Activated CD4-positive, alpha-beta T cell treated with anti-CD3 and anti-CD28 coated beads, Interleukin-2, amount 10 ng/mL, durations not matched to agents 7 days and 5 days (primary cell): ENCODE results near the gene ENO1. TPM values are rescaled to one million over a fixed set of nuclear protein-coding genes. Genes with fewer than 3 reads are reported as not detected.
A peak's percentile ranks its signal among the peaks of the same experiment; 100 is the strongest.

ENCODE experiments used
- CTCF ChIA-PET: fragments of 350-600 bp; sonication (Branson Sonifier 250); formaldehyde crosslinking; loops from one replicate; lab custom pipeline; 2021; ENCODE audit warnings: antibody characterized with exemption; lab: Charles Lee
- POLR2A ChIA-PET: fragments of 350-600 bp; sonication (Branson Sonifier 250); formaldehyde crosslinking; loops from one replicate; lab custom pipeline; 2021; ENCODE audit warnings: antibody characterized with exemption; lab: Charles Lee
- DNase-seq: peaks from one replicate; pipeline ENCODE4 v3.0.0-alpha.2; 2020
- H3K27ac Mint-ChIP-seq: one replicate; pipeline ENCODE4 v1.8.0; 2021; ENCODE audit warnings: mild to moderate bottlenecking, moderate library complexity, mixed read lengths
- H3K27me3 Mint-ChIP-seq: one replicate; pipeline ENCODE4 v1.8.0; 2021; ENCODE audit warnings: mixed read lengths
- H3K36me3 Mint-ChIP-seq: one replicate; pipeline ENCODE4 v1.8.0; 2021; ENCODE audit warnings: low read depth, mixed read lengths
- H3K4me1 Mint-ChIP-seq: one replicate; pipeline ENCODE4 v1.8.0; 2021; ENCODE audit warnings: mixed read lengths
- H3K4me3 Mint-ChIP-seq: one replicate; pipeline ENCODE4 v1.8.0; 2021; ENCODE audit warnings: mild to moderate bottlenecking, moderate library complexity, mixed read lengths
- H3K9me3 Mint-ChIP-seq: one replicate; pipeline ENCODE4 v1.8.0; 2021; ENCODE audit warnings: mixed read lengths
- total RNA-seq, 2 experiments: library from RNA; stranded (reverse); gene quantifications; one replicate each; pipeline ENCODE4 v1.2.3, GENCODE V29; 2021

The ENO1 gene
- total RNA-seq, 2 experiments from 2014 or later, result 1,608 to 1,874 TPM

DNA sequence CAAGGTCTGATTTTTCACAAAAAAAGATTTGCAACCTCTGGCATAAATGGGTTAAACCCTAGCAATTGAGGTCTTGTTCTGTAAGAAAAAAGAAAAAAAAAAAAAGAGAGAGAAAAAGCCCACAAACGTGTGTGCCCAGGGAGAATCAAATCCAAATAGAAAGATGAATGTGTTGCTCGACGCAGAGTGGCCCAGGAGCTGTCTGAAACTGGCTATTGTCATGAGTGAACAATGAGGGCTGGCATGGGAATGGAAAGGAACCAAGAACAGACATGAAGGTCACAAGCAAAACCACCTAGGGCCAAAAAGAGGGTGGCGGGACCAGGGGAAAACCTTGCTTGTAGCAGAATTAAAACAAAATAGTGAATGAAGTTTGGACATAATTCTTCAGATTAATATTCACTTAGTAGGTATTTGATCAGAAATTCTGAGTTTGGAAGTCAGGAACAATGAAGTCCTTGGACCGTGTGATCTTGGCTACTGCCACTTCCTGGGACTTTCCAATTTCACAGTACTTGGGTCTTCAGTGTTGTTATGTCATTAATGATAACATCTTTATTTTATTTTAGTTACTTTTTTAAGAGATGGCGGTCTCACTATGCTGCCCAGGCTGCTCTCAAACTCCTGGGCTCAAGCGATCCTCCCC, 3.1 kb downstream of the ENO1 start:
- Mint-ChIP-seq H3K36me3 (peaks cover 81% of the 10 kb centered on the region), H3K27me3 (no peaks in the 10 kb centered on the region), H3K4me3 (peak overlapping the region; percentile 96), H3K27ac (peak overlapping the region; percentile 98), H3K4me1 (peaks cover 72% of the 10 kb centered on the region), H3K9me3 (no peaks in the 10 kb centered on the region)
- CTCF ChIA-PET, result interaction anchor here (1.5 kb wide), 1 partner anchor 16 kb away, joined by 11 read pairs; no protein-coding TSS in a partner anchor
- POLR2A ChIA-PET, result no interaction called here
- no peak for DNase-seq

DNA sequence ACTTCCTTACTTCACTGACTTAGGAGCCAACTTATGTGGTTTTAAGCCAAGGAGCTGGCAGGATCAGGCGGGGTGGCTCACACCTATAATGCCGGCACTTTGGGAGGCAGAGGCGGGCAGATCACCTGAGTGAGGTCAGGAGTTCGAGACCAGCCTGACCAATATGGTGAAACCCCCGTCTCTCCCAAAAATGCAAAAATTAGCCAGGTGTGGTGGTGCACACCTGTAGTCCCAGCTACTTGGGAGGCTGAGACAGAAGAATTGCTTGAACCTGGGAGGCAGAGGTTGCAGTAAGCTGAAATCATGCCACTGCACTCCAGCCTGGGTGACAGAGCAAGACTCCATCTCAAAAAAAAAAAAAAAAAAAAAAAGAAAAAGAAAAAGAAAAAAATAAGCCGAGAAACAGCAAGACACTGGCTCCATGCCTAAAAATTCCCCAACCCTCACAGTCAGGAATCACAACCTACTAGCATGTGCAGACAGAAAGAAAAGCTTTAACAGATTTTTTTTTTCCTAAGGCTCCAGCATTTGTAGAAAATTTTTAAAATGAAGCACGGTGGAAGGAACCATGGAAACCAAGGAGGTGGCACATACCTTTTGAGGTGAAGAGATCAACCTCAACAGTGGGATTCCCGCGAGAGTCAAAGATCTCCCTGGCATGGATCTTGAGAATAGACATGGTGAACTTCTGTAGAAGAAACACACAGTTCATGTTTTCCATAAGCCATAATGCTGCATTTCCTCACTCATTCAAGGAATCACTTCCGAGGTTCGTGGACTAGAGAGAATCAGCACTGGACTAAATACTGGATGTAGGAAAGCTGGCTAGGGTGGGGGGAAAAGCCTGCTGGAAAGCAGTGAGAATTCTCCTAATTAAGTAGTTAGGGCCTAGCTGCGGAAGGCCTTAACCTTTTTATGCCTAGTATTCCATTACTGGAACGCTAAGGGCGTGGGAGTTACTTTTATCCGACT, 4.0 kb downstream of the ENO1 start:
- Mint-ChIP-seq H3K27ac (peak overlapping the region; percentile 98), H3K27me3 (no peaks in the 10 kb centered on the region), H3K36me3 (peaks cover 87% of the 10 kb centered on the region), H3K4me3 (peak overlapping the region; percentile 96), H3K4me1 (peaks cover 71% of the 10 kb centered on the region), H3K9me3 (no peaks in the 10 kb centered on the region)
- ChIA-PET POLR2A (interaction anchor here (0.6 to 1.4 kb wide), 2 partner anchors 10 to 15 kb away, joined by 4 read pairs; no protein-coding TSS in a partner anchor), CTCF (interaction anchor here (1.0 to 1.5 kb wide), 3 partner anchors 9 to 130 kb away, joined by 3 to 11 read pairs (median 5); no protein-coding TSS in a partner anchor)
- no peak for DNase-seq

DNA sequence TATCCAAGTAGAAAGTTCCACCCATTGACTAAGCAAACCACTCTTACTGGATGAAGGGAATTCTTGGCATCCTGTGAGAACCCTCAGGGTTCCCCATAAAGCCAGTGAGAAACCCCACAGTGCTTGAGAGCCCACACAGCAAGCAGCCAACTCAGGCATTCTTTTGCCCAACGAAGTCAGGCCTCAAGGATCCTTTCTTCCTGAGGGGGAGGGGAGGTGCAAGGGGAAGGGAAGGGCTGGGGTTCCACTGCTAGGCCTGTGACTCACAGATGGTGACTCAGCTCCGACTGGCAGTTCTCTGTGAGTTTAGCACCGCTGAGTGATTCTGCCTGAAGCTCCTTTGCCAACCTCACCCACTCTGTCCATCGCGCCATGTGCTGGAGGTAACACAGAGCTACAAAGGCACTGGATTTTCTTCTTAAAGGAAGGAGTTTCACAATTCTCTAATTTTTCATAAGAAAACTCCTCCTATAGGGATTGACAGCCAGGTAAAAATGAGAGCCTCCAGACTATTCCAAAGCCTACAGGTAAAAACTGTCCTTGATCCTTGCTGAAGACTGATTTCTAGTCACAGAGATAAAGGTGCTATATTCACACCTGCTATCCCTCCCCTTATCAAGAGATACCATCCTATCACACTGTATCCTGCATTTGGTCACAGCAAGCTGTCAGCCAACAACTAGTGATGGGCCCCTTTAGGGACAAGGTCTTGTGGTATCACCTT, 4.8 kb downstream of the ENO1 start:
- ChIA-PET POLR2A (interaction anchor here (0.6 to 1.4 kb wide), 2 partner anchors 9 to 14 kb away, joined by 4 read pairs; no protein-coding TSS in a partner anchor), CTCF (interaction anchor here (0.8 to 1.5 kb wide), 5 partner anchors 9 to 131 kb away, joined by 3 to 11 read pairs (median 5); no protein-coding TSS in a partner anchor)
- peaks cover 74% of the 10 kb centered on the region for H3K4me1 Mint-ChIP-seq
- DNase-seq, result peak; percentile 67
- no peaks in the 10 kb centered on the region for H3K27me3 Mint-ChIP-seq
- no peaks in the 10 kb centered on the region for H3K9me3 Mint-ChIP-seq
- peak overlapping the region; percentile 96 for H3K4me3 Mint-ChIP-seq
- peaks cover 93% of the 10 kb centered on the region for H3K36me3 Mint-ChIP-seq
- H3K27ac Mint-ChIP-seq, result peak overlapping the region; percentile 76

DNA sequence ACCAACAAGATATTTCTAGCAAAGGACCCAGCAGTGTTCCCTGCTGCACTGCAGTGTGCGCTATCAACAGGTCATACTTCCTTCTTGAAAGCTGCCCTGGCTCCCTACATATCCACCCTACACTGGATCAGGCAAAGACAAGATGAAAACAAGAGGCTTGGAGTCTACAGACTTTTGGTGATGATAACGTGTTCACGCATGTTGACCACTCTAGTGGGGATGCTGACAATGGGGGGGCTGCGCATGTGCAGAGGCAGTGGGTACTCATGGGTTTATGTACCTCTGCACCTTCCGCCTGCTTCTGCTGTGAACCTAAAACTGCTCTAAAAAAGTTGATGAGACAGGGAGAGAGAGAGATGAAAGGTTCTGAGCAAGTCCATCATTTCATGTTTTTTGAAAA, 5.5 kb downstream of the ENO1 start:
- H3K4me3 Mint-ChIP-seq, result peak overlapping the region; percentile 96
- H3K27ac Mint-ChIP-seq, result peak overlapping the region; percentile 70
- ChIA-PET CTCF (interaction anchor here (0.8 to 1.4 kb wide), 4 partner anchors 8 to 132 kb away, joined by 3 to 5 read pairs (median 4); no protein-coding TSS in a partner anchor), POLR2A (interaction anchor here (1.4 kb wide), 1 partner anchor 13 kb away, joined by 4 read pairs; no protein-coding TSS in a partner anchor)
- peaks cover 94% of the 10 kb centered on the region for H3K36me3 Mint-ChIP-seq
- H3K4me1 Mint-ChIP-seq, result peaks cover 76% of the 10 kb centered on the region
- no peaks in the 10 kb centered on the region for H3K27me3 Mint-ChIP-seq
- no peaks in the 10 kb centered on the region for H3K9me3 Mint-ChIP-seq
- no peak for DNase-seq

DNA sequence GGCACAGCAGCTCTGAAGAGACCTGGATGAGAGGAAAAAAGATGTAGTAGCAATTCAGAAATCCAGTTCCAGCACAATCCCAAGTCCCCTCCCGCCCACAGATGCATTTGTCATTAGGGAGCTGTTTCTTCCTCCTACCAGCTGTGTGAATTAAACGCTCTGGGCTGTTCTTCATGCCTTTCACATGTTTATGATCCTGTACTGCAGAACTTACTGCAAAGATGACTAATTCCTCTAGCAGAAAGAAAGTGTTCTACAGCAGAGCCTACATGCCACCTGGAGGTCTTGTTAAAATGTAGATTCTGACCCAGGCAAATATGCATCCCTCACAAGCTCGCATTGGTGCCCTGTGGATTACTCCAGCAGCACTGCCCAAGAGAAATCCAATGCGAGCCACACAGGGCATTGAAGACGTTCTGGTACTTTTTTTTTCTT, 6.5 kb downstream of the ENO1 start:
- ChIA-PET POLR2A (interaction anchor here (1.1 kb wide), 1 partner anchor 8 kb away, joined by 4 read pairs; no protein-coding TSS in a partner anchor), CTCF (interaction anchor here (0.9 to 1.5 kb wide), 3 partner anchors 10 to 45 kb away, joined by 3 to 5 read pairs (median 4); no protein-coding TSS in a partner anchor)
- H3K4me3 Mint-ChIP-seq, result peak overlapping the region; percentile 96
- H3K9me3 Mint-ChIP-seq, result no peaks in the 10 kb centered on the region
- no peak for DNase-seq
- H3K4me1 Mint-ChIP-seq, result peaks cover 82% of the 10 kb centered on the region
- H3K36me3 Mint-ChIP-seq, result peaks cover 93% of the 10 kb centered on the region
- H3K27me3 Mint-ChIP-seq, result no peaks in the 10 kb centered on the region
- peak overlapping the region; percentile 69 for H3K27ac Mint-ChIP-seq

DNA sequence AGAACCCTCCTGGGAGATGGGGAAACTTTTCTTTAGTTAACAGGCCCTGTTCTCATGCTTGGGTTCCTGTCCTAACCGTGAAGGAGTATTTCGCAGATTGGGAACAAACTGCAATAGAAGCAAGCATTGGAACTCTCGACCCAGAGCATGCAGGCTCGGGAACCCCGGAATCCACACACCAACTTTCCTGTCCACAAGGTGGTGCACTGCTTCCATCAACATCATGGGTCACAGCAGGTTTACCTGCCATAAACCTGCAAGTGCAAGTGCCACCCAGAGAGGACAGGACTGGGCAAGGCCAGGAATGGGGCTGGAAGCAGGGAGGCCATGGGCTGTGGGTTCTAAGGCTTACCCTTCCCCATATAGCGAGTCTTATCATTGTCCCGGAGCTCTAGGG, 6.9 kb downstream of the ENO1 start:
- no peak for DNase-seq
- Mint-ChIP-seq H3K4me1 (peaks cover 84% of the 10 kb centered on the region), H3K27ac (peak overlapping the region; percentile 69), H3K36me3 (peaks cover 93% of the 10 kb centered on the region), H3K9me3 (no peaks in the 10 kb centered on the region), H3K27me3 (no peaks in the 10 kb centered on the region), H3K4me3 (no peak overlapping the region)
- ChIA-PET POLR2A (interaction anchor here (1.1 kb wide), 1 partner anchor 9 kb away, joined by 4 read pairs; no protein-coding TSS in a partner anchor), CTCF (interaction anchor here (0.9 to 1.5 kb wide), 3 partner anchors 9 to 46 kb away, joined by 3 to 5 read pairs (median 4); no protein-coding TSS in a partner anchor)

DNA sequence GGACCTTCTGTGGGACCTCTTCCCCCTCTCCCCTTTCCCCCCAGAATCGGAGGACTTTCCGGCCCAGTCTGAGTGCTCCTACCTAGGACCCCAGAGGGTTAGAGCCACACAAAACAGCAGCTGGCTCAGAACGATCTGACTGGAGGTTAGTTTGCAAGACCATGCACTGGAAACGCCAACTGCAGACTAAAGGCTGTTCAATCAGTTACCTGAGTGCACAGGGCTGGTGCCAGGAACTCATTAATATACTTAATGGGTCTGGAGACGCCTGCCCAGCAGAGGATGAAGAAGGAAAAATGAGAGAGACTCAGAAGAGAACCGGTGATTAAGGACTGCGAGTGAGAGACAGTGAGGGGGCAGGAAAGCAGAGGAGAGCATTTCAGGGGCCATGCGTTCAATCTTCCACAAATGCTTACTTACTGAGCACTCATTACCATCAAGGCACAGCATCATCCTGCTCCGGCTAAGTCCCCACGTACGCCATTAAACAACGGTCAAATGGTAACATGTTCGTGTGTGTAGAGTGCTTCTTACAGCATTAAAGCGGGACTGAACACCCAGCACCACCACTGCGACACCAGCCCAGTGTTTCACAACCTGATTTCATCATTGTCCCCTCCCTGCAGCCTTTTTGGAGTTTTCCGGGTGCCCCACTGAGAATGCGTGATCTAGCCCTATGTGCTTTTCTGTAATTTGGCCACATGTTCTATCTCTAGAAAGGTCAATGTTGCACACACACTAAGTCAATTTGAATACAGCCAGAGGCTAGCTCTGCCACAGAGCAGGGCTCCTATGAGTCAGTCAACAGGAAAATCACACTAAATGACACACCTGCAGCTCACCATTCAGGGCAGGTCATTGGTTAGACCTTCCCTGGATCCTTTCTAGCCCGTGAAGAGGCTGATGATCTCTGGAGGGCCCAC, 7.6 kb downstream of the ENO1 start:
- CTCF ChIA-PET, result interaction anchor here (1.3 to 1.5 kb wide), 2 partner anchors 9 to 22 kb away, joined by 4 to 5 read pairs; no protein-coding TSS in a partner anchor
- no peak overlapping the region for H3K4me3 Mint-ChIP-seq
- H3K9me3 Mint-ChIP-seq, result no peaks in the 10 kb centered on the region
- POLR2A ChIA-PET, result interaction anchor here (0.6 to 1.1 kb wide), 2 partner anchors 9 to 27 kb away, joined by 4 to 9 read pairs; no protein-coding TSS in a partner anchor
- peaks cover 82% of the 10 kb centered on the region for H3K4me1 Mint-ChIP-seq
- peaks cover 90% of the 10 kb centered on the region for H3K36me3 Mint-ChIP-seq
- H3K27ac Mint-ChIP-seq, result peak overlapping the region; percentile 69
- DNase-seq, result no peak
- H3K27me3 Mint-ChIP-seq, result no peaks in the 10 kb centered on the region

DNA sequence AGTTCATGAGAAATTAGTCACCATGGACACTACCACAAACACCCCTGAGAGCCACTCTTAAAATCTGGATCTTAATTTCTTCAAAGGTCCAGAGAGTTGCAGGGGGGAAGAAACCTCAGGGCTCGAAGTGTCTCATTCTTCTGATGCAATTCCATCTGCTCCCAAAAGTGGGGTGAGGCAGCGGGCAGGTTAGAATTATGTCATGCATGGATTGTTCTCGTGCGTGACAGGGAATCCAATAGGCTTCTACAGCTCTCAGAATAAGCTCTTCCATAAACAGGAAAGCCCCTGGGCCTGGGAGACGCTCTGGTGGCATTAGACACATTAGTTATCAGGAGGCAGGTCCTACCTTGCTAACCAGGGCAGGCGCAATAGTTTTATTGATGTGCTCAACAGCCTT, 8.4 kb downstream of the ENO1 start:
- H3K27ac Mint-ChIP-seq, result no peak overlapping the region
- H3K36me3 Mint-ChIP-seq, result peaks cover 90% of the 10 kb centered on the region
- no peaks in the 10 kb centered on the region for H3K9me3 Mint-ChIP-seq
- POLR2A ChIA-PET, result no interaction called here
- CTCF ChIA-PET, result interaction anchor here (1.7 kb wide), 1 partner anchor 10 kb away, joined by 4 read pairs; no protein-coding TSS in a partner anchor
- peaks cover 76% of the 10 kb centered on the region for H3K4me1 Mint-ChIP-seq
- no peak overlapping the region for H3K4me3 Mint-ChIP-seq
- no peaks in the 10 kb centered on the region for H3K27me3 Mint-ChIP-seq
- no peak for DNase-seq

DNA sequence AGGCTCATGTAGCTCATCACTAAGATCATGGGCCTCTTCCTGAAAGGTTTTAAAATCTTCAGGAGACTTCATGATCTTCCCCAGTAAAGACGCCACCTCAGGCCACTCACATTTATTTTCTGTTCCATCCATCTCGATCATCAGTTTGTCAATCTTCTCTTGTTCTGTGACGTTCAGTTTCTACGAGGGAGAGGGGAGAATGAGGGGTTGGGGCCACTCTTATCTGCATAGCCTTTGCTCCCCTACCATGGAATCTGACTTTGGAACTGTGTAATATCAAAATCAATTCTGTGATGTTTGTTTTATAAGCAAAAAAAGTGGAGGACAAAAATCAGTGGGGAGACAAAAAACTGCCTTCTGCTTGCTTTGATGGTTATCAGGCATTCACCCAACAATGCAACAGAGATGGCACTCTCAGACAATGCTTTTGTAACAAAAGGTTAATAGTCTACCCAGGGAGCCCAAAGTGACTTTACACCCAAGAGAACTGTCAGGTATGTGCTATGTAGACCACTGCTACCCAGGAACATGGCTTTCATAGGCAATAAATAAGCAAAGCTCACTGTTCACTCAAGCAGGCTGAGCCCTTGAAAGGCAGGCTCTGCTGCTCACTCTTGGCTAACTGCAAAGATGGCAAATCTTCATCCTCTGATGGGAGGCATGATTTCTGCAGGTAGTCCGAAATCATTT, 10.5 kb downstream of the ENO1 start:
- Mint-ChIP-seq H3K9me3 (no peaks in the 10 kb centered on the region), H3K4me3 (no peak overlapping the region), H3K4me1 (peaks cover 67% of the 10 kb centered on the region), H3K36me3 (peaks cover 89% of the 10 kb centered on the region), H3K27me3 (no peaks in the 10 kb centered on the region), H3K27ac (no peak overlapping the region)
- no peak for DNase-seq
- POLR2A ChIA-PET, result no interaction called here
- CTCF ChIA-PET, result interaction anchor here (0.6 to 1.4 kb wide), 4 partner anchors 10 to 176 kb away, joined by 3 to 7 read pairs (median 5); no protein-coding TSS in a partner anchor

DNA sequence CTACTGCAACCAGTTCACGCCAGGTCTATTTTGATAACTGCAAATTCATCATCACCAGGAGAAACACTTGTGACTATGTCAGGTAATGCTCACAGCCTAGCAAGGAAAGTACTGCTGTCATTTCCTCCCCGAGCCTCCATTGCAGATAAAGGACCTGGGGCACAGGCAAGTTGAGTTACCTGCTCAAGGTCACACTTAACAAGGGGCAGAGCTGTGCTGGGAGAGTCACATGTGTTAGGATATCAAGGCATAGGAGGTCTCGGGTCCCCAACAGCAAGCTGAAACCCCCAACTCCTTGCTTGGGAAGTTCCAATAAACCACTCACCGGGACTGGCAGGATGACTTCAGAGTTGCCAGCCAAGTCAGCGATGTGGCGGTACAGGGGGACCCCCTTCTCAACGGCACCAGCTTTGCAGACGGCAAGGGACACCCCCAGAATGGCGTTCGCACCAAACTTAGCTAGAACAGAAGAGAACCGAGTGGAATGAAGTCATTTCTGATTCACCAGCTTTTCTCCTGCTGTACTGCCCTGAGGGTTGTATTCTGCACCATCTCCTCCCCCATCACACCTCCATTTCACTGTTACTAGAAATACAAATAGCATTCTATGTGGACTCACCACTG, 11.6 kb downstream of the ENO1 start:
- ChIA-PET CTCF (interaction anchor here (0.9 to 1.4 kb wide), 5 partner anchors 8 to 138 kb away, joined by 3 to 7 read pairs (median 6); partner anchors contain the start of gene ENO1), POLR2A (interaction anchor here (0.6 kb wide), 1 partner anchor 216 kb away, joined by 4 read pairs; no protein-coding TSS in a partner anchor)
- H3K4me3 Mint-ChIP-seq, result no peak overlapping the region
- H3K27me3 Mint-ChIP-seq, result no peaks in the 10 kb centered on the region
- peaks cover 89% of the 10 kb centered on the region for H3K36me3 Mint-ChIP-seq
- DNase-seq, result no peak
- H3K9me3 Mint-ChIP-seq, result no peaks in the 10 kb centered on the region
- H3K27ac Mint-ChIP-seq, result peak overlapping the region; percentile 71
- peaks cover 63% of the 10 kb centered on the region for H3K4me1 Mint-ChIP-seq
